Osteocyte (in vitro differentiated cells): ENCODE data around the gene XRCC3. TPM values are rescaled to one million over a fixed set of nuclear protein-coding genes. Genes with fewer than 3 reads are reported as not detected.

Source experiments
- DNase-seq: peaks from one replicate; pipeline ENCODE4 v3.0.0; 2021; ENCODE audit warnings: mixed read lengths; ENCODE audit not compliant: unreplicated experiment; ENCODE audit errors: extremely low spot score
- H3K27ac Mint-ChIP-seq: one replicate; pipeline ENCODE4 v1.8.0; 2021; ENCODE audit warnings: mild to moderate bottlenecking, mixed read lengths; ENCODE audit not compliant: unreplicated experiment
- H3K27me3 Mint-ChIP-seq: one replicate; pipeline ENCODE4 v1.8.0; 2021; ENCODE audit warnings: mixed read lengths; ENCODE audit not compliant: unreplicated experiment
- H3K36me3 Mint-ChIP-seq: one replicate; pipeline ENCODE4 v1.8.0; 2021; ENCODE audit warnings: mixed read lengths; ENCODE audit not compliant: unreplicated experiment
- H3K4me1 Mint-ChIP-seq: one replicate; pipeline ENCODE4 v1.8.0; 2021; ENCODE audit warnings: mixed read lengths; ENCODE audit not compliant: unreplicated experiment
- H3K4me3 Mint-ChIP-seq: one replicate; pipeline ENCODE4 v1.8.0; 2021; ENCODE audit warnings: mild to moderate bottlenecking, moderate library complexity, mixed read lengths; ENCODE audit not compliant: unreplicated experiment
- H3K9me3 Mint-ChIP-seq: one replicate; pipeline ENCODE4 v1.8.0; 2021; ENCODE audit warnings: mixed read lengths; ENCODE audit not compliant: unreplicated experiment
- total RNA-seq: library from RNA; stranded (reverse); gene quantifications from 2 replicates; pipeline ENCODE4 v1.2.1, GENCODE V29; 2021
- TF ChIP-seq, protein P1 (sequence below): fragments of 200-600 bp; sonication (generic); IDR thresholded peaks from 2 replicates; pipeline ENCODE4 v1.5.0; 2021; ENCODE audit warnings: antibody characterized with exemption, mild to moderate bottlenecking, moderate library complexity

Gene XRCC3
- total RNA-seq, 1 donor from 2014 or later: 7.5 TPM

DNA sequence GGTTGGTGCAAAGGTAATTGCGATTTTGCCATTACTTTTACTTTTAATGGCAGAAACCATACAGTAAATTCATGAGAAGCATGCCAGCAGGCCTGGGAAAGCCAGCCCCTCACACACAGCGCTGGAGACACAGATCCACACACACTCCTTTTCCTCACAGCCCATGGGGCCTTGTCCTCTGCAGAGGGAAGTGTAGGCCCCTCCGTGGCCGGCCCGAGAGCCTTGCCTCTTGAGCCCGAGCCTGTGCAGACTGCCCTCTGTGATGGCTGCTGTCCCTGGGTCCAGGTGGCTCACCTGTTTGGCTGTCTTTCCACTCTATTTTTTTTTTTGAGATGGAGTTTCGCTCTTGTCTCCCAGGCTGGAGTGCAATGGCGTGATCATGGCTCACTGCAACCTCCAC is 39.3 kb downstream of the XRCC3 start:
- DNase-seq: no peak
- TF ChIP-seq, protein P1, sequence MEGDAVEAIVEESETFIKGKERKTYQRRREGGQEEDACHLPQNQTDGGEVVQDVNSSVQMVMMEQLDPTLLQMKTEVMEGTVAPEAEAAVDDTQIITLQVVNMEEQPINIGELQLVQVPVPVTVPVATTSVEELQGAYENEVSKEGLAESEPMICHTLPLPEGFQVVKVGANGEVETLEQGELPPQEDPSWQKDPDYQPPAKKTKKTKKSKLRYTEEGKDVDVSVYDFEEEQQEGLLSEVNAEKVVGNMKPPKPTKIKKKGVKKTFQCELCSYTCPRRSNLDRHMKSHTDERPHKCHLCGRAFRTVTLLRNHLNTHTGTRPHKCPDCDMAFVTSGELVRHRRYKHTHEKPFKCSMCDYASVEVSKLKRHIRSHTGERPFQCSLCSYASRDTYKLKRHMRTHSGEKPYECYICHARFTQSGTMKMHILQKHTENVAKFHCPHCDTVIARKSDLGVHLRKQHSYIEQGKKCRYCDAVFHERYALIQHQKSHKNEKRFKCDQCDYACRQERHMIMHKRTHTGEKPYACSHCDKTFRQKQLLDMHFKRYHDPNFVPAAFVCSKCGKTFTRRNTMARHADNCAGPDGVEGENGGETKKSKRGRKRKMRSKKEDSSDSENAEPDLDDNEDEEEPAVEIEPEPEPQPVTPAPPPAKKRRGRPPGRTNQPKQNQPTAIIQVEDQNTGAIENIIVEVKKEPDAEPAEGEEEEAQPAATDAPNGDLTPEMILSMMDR: no peak
- peaks cover 57% of the 10 kb centered on the region for H3K36me3 Mint-ChIP-seq

DNA sequence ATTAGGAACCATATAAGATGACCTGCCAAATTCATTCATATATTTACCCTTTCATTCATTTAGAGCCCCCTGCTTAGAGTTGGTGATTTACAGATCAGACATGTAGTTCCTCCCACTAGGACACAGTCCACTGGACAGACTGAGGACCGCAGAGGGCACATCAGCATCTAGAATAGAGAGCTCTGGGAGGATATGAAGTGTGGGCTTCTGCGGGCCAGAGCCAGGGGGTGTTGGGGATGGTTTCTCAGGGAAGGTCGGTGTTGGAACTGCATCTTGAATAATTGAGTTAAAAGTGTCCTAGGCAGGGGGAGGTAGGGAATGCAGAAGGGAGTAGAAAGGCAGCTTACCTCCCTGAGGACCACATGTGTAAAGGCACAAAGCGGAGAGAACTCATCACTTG is 43.3 kb downstream of the XRCC3 start:
- no peak overlapping the region for H3K4me3 Mint-ChIP-seq
- H3K27me3 Mint-ChIP-seq: no peaks in the 10 kb centered on the region
- no peaks in the 10 kb centered on the region for H3K4me1 Mint-ChIP-seq
- DNase-seq: no peak
- no peak overlapping the region for H3K27ac Mint-ChIP-seq
- H3K9me3 Mint-ChIP-seq: no peaks in the 10 kb centered on the region
- TF ChIP-seq, protein P1: no peak
- peaks cover 56% of the 10 kb centered on the region for H3K36me3 Mint-ChIP-seq

More for the DNA sequence above, 39.3 kb downstream of the XRCC3 start:
- Mint-ChIP-seq H3K27ac (no peak overlapping the region), H3K27me3 (no peaks in the 10 kb centered on the region), H3K4me3 (no peak overlapping the region), H3K4me1 (peaks cover 15% of the 10 kb centered on the region), H3K9me3 (no peaks in the 10 kb centered on the region)

DNA sequence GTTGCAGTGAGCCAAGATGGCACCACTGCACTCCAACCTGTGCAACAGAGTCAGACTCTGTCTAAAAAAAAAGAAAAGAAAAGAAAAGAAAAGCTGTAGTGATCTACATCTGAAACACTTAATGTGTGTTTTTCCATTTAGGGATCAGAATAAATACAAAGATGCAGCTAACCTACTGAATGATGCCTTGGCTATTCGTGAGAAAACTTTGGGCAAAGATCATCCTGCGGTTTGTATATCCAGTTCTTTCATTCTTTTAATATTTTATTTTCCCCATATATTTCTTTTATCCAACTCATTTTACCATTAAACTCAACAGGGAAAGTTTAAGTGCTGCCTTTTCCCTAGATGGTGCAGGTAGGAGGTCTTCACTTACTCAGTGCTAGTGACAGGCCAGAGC is 45.9 kb downstream of the XRCC3 start:
- H3K36me3 Mint-ChIP-seq: peaks cover 45% of the 10 kb centered on the region
- H3K4me3 Mint-ChIP-seq: no peak overlapping the region
- no peaks in the 10 kb centered on the region for H3K9me3 Mint-ChIP-seq
- peaks cover 15% of the 10 kb centered on the region for H3K4me1 Mint-ChIP-seq
- TF ChIP-seq, protein P1: no peak
- no peaks in the 10 kb centered on the region for H3K27me3 Mint-ChIP-seq
- DNase-seq: no peak
- H3K27ac Mint-ChIP-seq: no peak overlapping the region

DNA sequence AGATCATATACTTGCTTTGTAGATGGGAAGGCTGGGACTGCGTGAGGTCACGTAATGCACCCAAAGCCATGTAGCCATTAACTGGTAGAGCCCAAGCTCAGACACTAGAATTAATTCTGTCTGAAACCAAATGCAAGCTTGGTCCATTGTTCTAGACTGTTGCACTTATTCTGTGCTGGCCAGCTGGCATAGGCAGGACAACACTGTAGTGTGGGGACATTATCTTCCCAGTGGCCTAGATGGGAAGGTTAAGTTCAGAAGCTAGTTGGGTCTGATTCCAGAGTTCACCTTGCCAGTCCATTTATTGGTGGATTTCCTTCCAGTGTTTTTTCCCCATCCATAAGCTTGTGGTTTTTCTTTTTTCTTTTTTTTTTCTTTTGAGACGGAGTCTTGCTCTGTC is 47.1 kb downstream of the XRCC3 start:
- Mint-ChIP-seq H3K27me3 (no peaks in the 10 kb centered on the region), H3K36me3 (peaks cover 40% of the 10 kb centered on the region)

GRCh38 chr14:103667671-103668070 is 47.6 kb downstream of the XRCC3 start:
- Mint-ChIP-seq H3K4me3 (no peak overlapping the region), H3K27ac (no peak overlapping the region), H3K9me3 (no peaks in the 10 kb centered on the region), H3K4me1 (peaks cover 30% of the 10 kb centered on the region), H3K36me3 (peaks cover 36% of the 10 kb centered on the region), H3K27me3 (no peaks in the 10 kb centered on the region)
- no peak for DNase-seq
- TF ChIP-seq, protein P1: no peak

More for the DNA sequence above, 47.1 kb downstream of the XRCC3 start:
- Mint-ChIP-seq H3K4me3 (no peak overlapping the region), H3K4me1 (peaks cover 28% of the 10 kb centered on the region), H3K27ac (no peak overlapping the region), H3K9me3 (no peaks in the 10 kb centered on the region)
- no peak for DNase-seq
- TF ChIP-seq, protein P1: no peak
